K562 (cell line): Measurements from ENCODE around the gene NDUFS3. TPM values are rescaled to one million over a fixed set of nuclear protein-coding genes. Genes with fewer than 3 reads are reported as not detected.
A peak's percentile ranks its signal among the peaks of the same experiment; 100 is the strongest.

Experiments
- ATAC-seq: fragments of 200-7000 bp; cut with Tn5 transposase; 3 replicates; pipeline ENCODE4 v1.9.1; 2020; ENCODE audit warnings: moderate library complexity
- BruUV-seq: library from RNA; stranded (reverse); fragments of 400-500 nt; replicated peaks from 2 replicates; lab custom pipeline; 2021; lab: Mats Ljungman, UMichigan
- CTCF ChIA-PET: fragments of 300-600 bp; formaldehyde crosslinking; extraction: SDS; loops from one replicate; lab custom pipeline; 2021; ENCODE audit warnings: low intra/inter-chr PET ratio; lab: Yijun Ruan, JAX
- POLR2A ChIA-PET: fragments of 300-600, 350-650 bp; sonication (Branson Sonifier 250); formaldehyde crosslinking; extraction: SDS; loops from one replicate; lab custom pipeline; 2021; ENCODE audit warnings: antibody characterized with exemption, inconsistent platforms; lab: Yijun Ruan, JAX
- DNase-seq, 4 experiments: peaks; one replicate each; pipeline versions ENCODE4 v3.0.0 to v3.0.0-alpha.2; 2011 to 2018; ENCODE audit warnings: low spot score in 3 of 4, mixed read lengths in 3 of 4; ENCODE audit errors: extremely low read depth in 1 of 4
- FAIRE-seq: peaks from 2 replicates; lab custom pipeline; 2011; peaks lifted over from hg19 to GRCh38; lab: Jason Lieb, UNC
- H2AFZ ChIP-seq: 2 replicates; pipeline ENCODE4 v1.6.0; 2011; ENCODE audit warnings: low read depth, low read length, control low read depth, inconsistent platforms
- H3K27ac ChIP-seq: fragments of 200-600 bp; 3 replicates; pipeline ENCODE4 v1.8.0; 2011; ENCODE audit warnings: low read depth, mild to moderate bottlenecking, control low read depth, inconsistent platforms, low read length, moderate library complexity, mixed read lengths; ENCODE audit errors: extremely low read depth
- H3K27me3 ChIP-seq, 2 experiments: fragments of 300-600 bp in 1 of 2; 2 replicates in 1 of 2; 3 replicates in 1 of 2; pipeline versions ENCODE4 v1.6.0 to v1.8.0; 2011; ENCODE audit warnings: inconsistent platforms in 2 of 2, low read length in 2 of 2, mild to moderate bottlenecking in 1 of 2, mixed read lengths in 1 of 2, moderate library complexity in 1 of 2; ENCODE audit not compliant: control insufficient read depth in 2 of 2, insufficient read depth in 2 of 2
- H3K36me3 ChIP-seq: fragments of 300-600 bp; 3 replicates; pipeline ENCODE4 v1.8.0; 2011; ENCODE audit warnings: mild to moderate bottlenecking, low read length, inconsistent platforms; ENCODE audit not compliant: control insufficient read depth, insufficient read depth
- H3K4me1 ChIP-seq, 2 experiments: fragments of 200-600 bp in 1 of 2; replicated peaks in 1 of 2; 2 replicates in 1 of 2; 3 replicates in 1 of 2; pipeline versions ENCODE4 v1.5.1 to v1.8.0; 2011; ENCODE audit warnings: inconsistent platforms in 2 of 2, low read length in 2 of 2, mild to moderate bottlenecking in 1 of 2, mixed read lengths in 1 of 2, moderate library complexity in 1 of 2; ENCODE audit not compliant: control insufficient read depth in 2 of 2, insufficient read depth in 2 of 2
- H3K4me2 ChIP-seq: 2 replicates; pipeline ENCODE4 v1.6.1; 2011; ENCODE audit warnings: low read length, control low read depth, inconsistent platforms, mixed read lengths; ENCODE audit not compliant: insufficient read depth
- H3K4me3 ChIP-seq: fragments of 200-600 bp; sonication (generic), shearing (Covaris generic); 2 replicates; pipeline ENCODE4 v1.5.1; 2016; ENCODE audit warnings: control low read depth, inconsistent platforms
- H3K79me2 ChIP-seq: fragments of 200-600 bp; 3 replicates; pipeline ENCODE4 v1.8.0; 2011; ENCODE audit warnings: low read length, inconsistent platforms; ENCODE audit not compliant: control insufficient read depth, insufficient read depth
- H3K9ac ChIP-seq, 2 experiments: 2 replicates each; pipeline versions ENCODE4 v1.6.0 to v1.6.1; 2011; ENCODE audit warnings: low read depth in 2 of 2, low read length in 2 of 2, control low read depth in 1 of 2, inconsistent platforms in 1 of 2, mild to moderate bottlenecking in 1 of 2, mixed read lengths in 1 of 2; ENCODE audit not compliant: insufficient read depth in 1 of 2
- H3K9me1 ChIP-seq: one replicate; pipeline ENCODE4 v1.6.0; 2011; ENCODE audit warnings: inconsistent platforms, mild to moderate bottlenecking, low read length, moderate library complexity; ENCODE audit not compliant: control insufficient read depth, insufficient read depth
- H3K9me3 ChIP-seq: replicated peaks from 2 replicates; pipeline ENCODE4 v1.5.1; 2011; ENCODE audit warnings: low read depth, low read length, inconsistent platforms; ENCODE audit not compliant: control insufficient read depth, insufficient read depth
- H4K20me1 ChIP-seq: replicated peaks from 2 replicates; pipeline ENCODE4 v1.6.1; 2011; ENCODE audit warnings: low read length, inconsistent platforms, mixed read lengths; ENCODE audit not compliant: control insufficient read depth, insufficient read depth
- ELK3 ChIP-seq: fragments of 450-650 bp; formaldehyde crosslinking; IDR thresholded peaks from 2 replicates; pipeline ENCODE4 v1.4.0; 2020; ENCODE audit warnings: mild to moderate bottlenecking
- HOXB6 ChIP-seq: fragments of 250-450 bp; sonication (Bioruptor Pico); IDR thresholded peaks from 2 replicates; pipeline ENCODE4 v1.5.1; 2022; ENCODE audit warnings: mild to moderate bottlenecking, borderline replicate concordance
- ID3 ChIP-seq, 2 experiments: fragments of 250-450 bp in 1 of 2; fragments of 450-650 bp in 1 of 2; sonication (Bioruptor Pico) in 1 of 2; IDR thresholded peaks; 2 replicates each; pipeline versions ENCODE4 v1.6.1 to v1.8.0; 2016 to 2021; ENCODE audit warnings: mild to moderate bottlenecking in 2 of 2, moderate library complexity in 2 of 2, missing compliant biosample characterization in 1 of 2, missing genetic modification characterization in 1 of 2
- MAZ ChIP-seq, 2 experiments: fragments of 450-650 bp in 1 of 2; sonication (generic) in 1 of 2; formaldehyde crosslinking; IDR thresholded peaks in 1 of 2; conservative IDR thresholded peaks in 1 of 2; 2 replicates each; pipeline versions ENCODE4 v1.4.0 to v1.5.0; 2020; ENCODE audit warnings: mild to moderate bottlenecking in 1 of 2, missing genetic modification reagents in 1 of 2
- PPARD ChIP-seq: fragments of 250-450 bp; sonication (Bioruptor Pico); IDR thresholded peaks from 2 replicates; pipeline ENCODE4 v1.8.0; 2022; ENCODE audit warnings: inconsistent platforms, mild to moderate bottlenecking, moderate library complexity
- RBFOX2 ChIP-seq: fragments of 200-400 bp; formaldehyde crosslinking; IDR thresholded peaks from 2 replicates; pipeline ENCODE4 v1.6.1; 2017; ENCODE audit warnings: low read depth, mild to moderate bottlenecking, low read length, moderate library complexity
- TFAP4 ChIP-seq: sonication (generic); formaldehyde crosslinking; IDR thresholded peaks from 2 replicates; pipeline ENCODE4 v1.8.0; 2022; ENCODE audit warnings: missing genetic modification reagents, mild to moderate bottlenecking, moderate library complexity, borderline replicate concordance
- ZNF140 ChIP-seq: fragments of 250-450 bp; sonication (Bioruptor Pico); IDR thresholded peaks from 2 replicates; pipeline ENCODE4 v1.8.0; 2021; ENCODE audit warnings: moderate library complexity, mild to moderate bottlenecking, inconsistent platforms
- ZNF609 ChIP-seq: sonication (generic); formaldehyde crosslinking; IDR thresholded peaks from 2 replicates; pipeline ENCODE4 v1.8.1; 2023; ENCODE audit warnings: missing genetic modification reagents, mild to moderate bottlenecking, borderline replicate concordance
- ZNF668 ChIP-seq: fragments of 250-450 bp; sonication (Bioruptor Pico); IDR thresholded peaks from 2 replicates; pipeline ENCODE4 v1.8.0; 2022; ENCODE audit warnings: mild to moderate bottlenecking, inconsistent platforms
- WGBS: fragments of 100-300 bp; shearing (Covaris generic); methylation state at CpG from one replicate; pipeline ENCODE4 v1.1.6; 2016; ENCODE audit warnings: low coverage, mixed read lengths; ENCODE audit not compliant: insufficient coverage; ENCODE audit errors: missing lambda C conversion rate; 5-methylcytosine and 5-hydroxymethylcytosine counted together
- in situ Hi-C: fragments of 300-500 bp; cut with MboI; formaldehyde crosslinking; loops from 4 replicates; pipeline ENCODE4 v1.15.0; 2018; ENCODE audit warnings: inconsistent platforms, mixed read lengths
- intact Hi-C: fragments of 100-400 bp; cut with micrococcal nuclease; formaldehyde crosslinking; loops from 2 replicates; pipeline ENCODE4 v1.14.2; 2022
- polyA plus RNA-seq, 8 experiments: library from polyadenylated mRNA; depleted of rRNA in 4 of 8; stranded (reverse) in 5 of 8; unstranded in 3 of 8; fragments of >200 nt; fragmentation: Nextera tagmentation in 2 of 8; fragmentation: Illumina TruSeq in 1 of 8; extraction: Ambion mirVana in 2 of 8; extraction: Trizol in 1 of 8; gene quantifications; 2 replicates each; pipeline versions ENCODE4 v1.2.1 to v1.2.3, GENCODE V29; 2011 to 2014; ENCODE audit warnings: inconsistent platforms in 1 of 8, missing spikeins in 1 of 8
- total RNA-seq, 7 experiments: library from RNA; depleted of rRNA in 6 of 7; stranded (reverse); fragments of >200 nt in 6 of 7; fragmentation: Illumina TruSeq in 2 of 7; extraction: Trizol in 2 of 7; gene quantifications; 2 replicates each; pipeline versions ENCODE4 v1.2.1 to v1.2.3, GENCODE V29; 2011 to 2021; ENCODE audit warnings: low replicate concordance in 1 of 7

Gene NDUFS3
- total and polyA plus RNA-seq, 9 of the 15 experiments (the other 6 are each of a cell fraction or from before 2014, with no cell fraction given): 38.7 to 341 (median 194) TPM

GRCh38 chr11:47586098-47586855 is 7.4 kb downstream of the NDUFS3 start, which contains the start of gene FAM180B:
FAM180B (plus strand) TSS chr11:47586678; CDS start chr11:47586769, 91 bp downstream.
- H3K27ac ChIP-seq: no peak within 1 kb of the TSS
- H3K9me1 ChIP-seq: no peaks in the 10 kb centered on the region
- in situ Hi-C loops (no loop called here), intact Hi-C loops (no loop called here)
- H2AFZ ChIP-seq: no peak within 1 kb of the TSS
- no peaks in the 10 kb centered on the region for H3K27me3 ChIP-seq
- peak within 1 kb of the TSS in 1 of 2 experiments; percentile 52; a peak in 2 of 4 replicates for H3K9ac ChIP-seq
- FAIRE-seq (no peak), ATAC-seq (peak; percentile 39), DNase-seq (no peak)
- peaks cover 40% of the 10 kb centered on the region for H3K36me3 ChIP-seq
- H3K4me3 ChIP-seq: no peak within 1 kb of the TSS
- H4K20me1 ChIP-seq: no peaks in the 10 kb centered on the region
- BruUV-seq: no TSS peak
- 71% methylated on average over 12 of the region's 12 CpGs for WGBS
- H3K4me2 ChIP-seq: no peak within 1 kb of the TSS
- CTCF ChIA-PET: no interaction called here
- no peaks in the 10 kb centered on the region for H3K9me3 ChIP-seq
- H3K4me1 ChIP-seq: peaks cover 0 to 14% of the 10 kb centered on the region in 2 experiments; a peak in 1 of 5 replicates
- H3K79me2 ChIP-seq: peaks cover 7% of the 10 kb centered on the region; the same call in 1 of the 3 replicates
- POLR2A ChIA-PET: interaction anchor here (0.6 to 4.2 kb wide), 10 partner anchors 9 to 75 kb away, joined by 3 to 35 read pairs (median 4); partner anchors contain the start of gene C1QTNF4
- TF ChIP-seq ELK3 (CRISPR knock-in tag) (no peak), PPARD (CRISPR knock-in tag) (no peak), MAZ (CRISPR knock-in tag; conservative IDR thresholded peaks at IDR 0.05 in 1 of 2, IDR thresholded peaks at IDR 0.05 in 1 of 2) (no peak), ZNF609 (CRISPR knock-in tag) (no peak), TFAP4 (CRISPR knock-in tag) (peak; percentile 19; the same call in 1 of the 2 replicates), ID3 (CRISPR knock-in tag; IDR thresholded peaks at IDR 0.05) (no peak), ID3 (tag; IDR thresholded peaks at IDR 0.05) (no peak), RBFOX2 (peak; percentile 41; the same call in 1 of the 2 replicates), ZNF668 (CRISPR knock-in tag) (no peak), HOXB6 (CRISPR knock-in tag) (no peak), ZNF140 (no peak)
